ENCODE results near the gene KRTAP27-1.

Gene KRTAP27-1

GRCh38 chr21:30337276-30337744, at the start of gene KRTAP27-1:
TSS of gene KRTAP27-1 (minus strand) at chr21:30337694. CDS start at chr21:30337668, 26 bp downstream.
- no peak for DNase-seq

- no peak for DNase-seq
Measured at GRCh38 chr21:30382201-30382600, 44.7 kb upstream of the KRTAP27-1 start.

- no peak for DNase-seq
Measured at GRCh38 chr21:30372139-30372770, 34.8 kb upstream of the KRTAP27-1 start, which contains the start of gene KRTAP13-2. TSS of gene KRTAP13-2 (minus strand) at chr21:30372271. CDS start at chr21:30372213, 58 bp downstream.

- DNase-seq = no peak
Measured at GRCh38 chr21:30355906-30356305, 18.4 kb upstream of the KRTAP27-1 start.

GRCh38 chr21:30354308-30355005, 17.0 kb upstream of the KRTAP27-1 start:
- no peak for DNase-seq

- DNase-seq = no peak
Measured at GRCh38 chr21:30351534-30351933, 14.0 kb upstream of the KRTAP27-1 start.

- DNase-seq = no peak
Measured at GRCh38 chr21:30349572-30349971, 12.1 kb upstream of the KRTAP27-1 start.

GRCh38 chr21:30348506-30348905, 11.0 kb upstream of the KRTAP27-1 start, which contains the start of gene KRTAP23-1:
TSS of gene KRTAP23-1 (minus strand) at chr21:30348606. CDS start at chr21:30348606, 0 bp downstream.
- no peak for DNase-seq

GRCh38 chr21:30345014-30345413, 7.5 kb upstream of the KRTAP27-1 start:
- DNase-seq = no peak

GRCh38 chr21:30340714-30341573, 3.5 kb upstream of the KRTAP27-1 start:
- DNase-seq = peak; percentile 20

GRCh38 chr21:30338717-30339116, 1.2 kb upstream of the KRTAP27-1 start:
- DNase-seq = no peak

GRCh38 chr21:30337772-30338171, 278 bp upstream of the KRTAP27-1 start:
- no peak for DNase-seq

GRCh38 chr21:30336596-30336995, 898 bp downstream of the KRTAP27-1 start:
- no peak for DNase-seq

GRCh38 chr21:30333736-30334135, 3.8 kb downstream of the KRTAP27-1 start:
- no peak for DNase-seq

GRCh38 chr21:30332681-30333080, 4.8 kb downstream of the KRTAP27-1 start:
- DNase-seq = no peak

GRCh38 chr21:30329203-30329875, 8.2 kb downstream of the KRTAP27-1 start:
- DNase-seq = no peak

GRCh38 chr21:30326390-30326789, 11.1 kb downstream of the KRTAP27-1 start:
- DNase-seq = no peak

GRCh38 chr21:30320215-30320614, 17.3 kb downstream of the KRTAP27-1 start, which contains the start of gene KRTAP26-1:
TSS of gene KRTAP26-1 (minus strand) at chr21:30320315. CDS start at chr21:30320035, 280 bp downstream.
- DNase-seq = no peak

- no peak for DNase-seq
Measured at GRCh38 chr21:30315701-30316100, 21.8 kb downstream of the KRTAP27-1 start.

GRCh38 chr21:30306884-30307283, 30.6 kb downstream of the KRTAP27-1 start:
- DNase-seq = no peak

- DNase-seq = no peak
Measured at GRCh38 chr21:30305136-30305535, 32.4 kb downstream of the KRTAP27-1 start.

GRCh38 chr21:30289215-30289614, 48.3 kb downstream of the KRTAP27-1 start, which contains the start of gene KRTAP25-1:
TSS of gene KRTAP25-1 (minus strand) at chr21:30289514. CDS start at chr21:30289490, 24 bp downstream.
- DNase-seq = no peak

Data from activated T-cell treated with anti-CD3 and anti-CD28 coated beads, Interleukin-2, amount 50 U/mL, for 1 hour (primary cell).